HepG2 (cell line): ENCODE measurements around the gene PRPF4. TPM values are rescaled to one million over a fixed set of nuclear protein-coding genes. Genes with fewer than 3 reads are reported as not detected.
A peak's percentile ranks its signal among the peaks of the same experiment; 100 is the strongest.

Source experiments
- AKAP8 ChIP-seq: sonication (generic); formaldehyde crosslinking; IDR thresholded peaks from 2 replicates; pipeline ENCODE4 v1.5.1; 2020; ENCODE audit warnings: mild to moderate bottlenecking, missing genetic modification reagents
- ATAD3A ChIP-seq: sonication (generic); formaldehyde crosslinking; IDR thresholded peaks from 2 replicates; pipeline ENCODE4 v1.4.0; 2020; ENCODE audit warnings: missing genetic modification reagents
- CAMTA2 ChIP-seq: sonication (generic); formaldehyde crosslinking; IDR thresholded peaks from 2 replicates; pipeline ENCODE4 v1.4.0; 2020; ENCODE audit warnings: mild to moderate bottlenecking, missing genetic modification reagents, borderline replicate concordance
- CBFB ChIP-seq: sonication (generic); formaldehyde crosslinking; IDR thresholded peaks from 2 replicates; pipeline ENCODE4 v1.4.0; 2020; ENCODE audit warnings: missing genetic modification reagents
- CHD4 ChIP-seq: fragments of 200-600 bp; sonication (generic); IDR thresholded peaks from 2 replicates; pipeline ENCODE4 v1.7.0; 2017; ENCODE audit warnings: mild to moderate bottlenecking, low read length, borderline replicate concordance
- ESRRA ChIP-seq: sonication (generic); formaldehyde crosslinking; IDR thresholded peaks from 2 replicates; pipeline ENCODE4 v1.5.1; 2020; ENCODE audit warnings: mild to moderate bottlenecking, low read depth, missing genetic modification reagents
- HNF4A ChIP-seq: sonication (generic); formaldehyde crosslinking; IDR thresholded peaks from 2 replicates; pipeline ENCODE4 v1.4.0; 2020; ENCODE audit warnings: missing genetic modification reagents
- KAT2B ChIP-seq: fragments of 150-350 bp; IDR thresholded peaks from 2 replicates; pipeline ENCODE4 v1.6.1; 2014; ENCODE audit warnings: low read depth, low read length, borderline replicate concordance
- NFE2 ChIP-seq: sonication (generic); formaldehyde crosslinking; IDR thresholded peaks from 2 replicates; pipeline ENCODE4 v1.4.0; 2020; ENCODE audit warnings: missing genetic modification reagents
- PATZ1 ChIP-seq: sonication (generic); formaldehyde crosslinking; IDR thresholded peaks from 2 replicates; pipeline ENCODE4 v1.4.0; 2020; ENCODE audit warnings: missing genetic modification reagents
- POLR2AphosphoS2 ChIP-seq: IDR thresholded peaks from 2 replicates; pipeline ENCODE4 v1.6.1; 2011; ENCODE audit warnings: low read depth, low read length, improper control_type of control experiment
- SKIL ChIP-seq: sonication (generic); formaldehyde crosslinking; IDR thresholded peaks from 2 replicates; pipeline ENCODE4 v1.8.0; 2022; ENCODE audit warnings: missing genetic modification reagents, mild to moderate bottlenecking, moderate library complexity, borderline replicate concordance
- SMAD1 ChIP-seq: sonication (generic); formaldehyde crosslinking; IDR thresholded peaks from 2 replicates; pipeline ENCODE4 v1.4.0; 2020; ENCODE audit warnings: missing genetic modification reagents, low read depth, mild to moderate bottlenecking, borderline replicate concordance
- THAP9 ChIP-seq: sonication (generic); formaldehyde crosslinking; IDR thresholded peaks from 2 replicates; pipeline ENCODE4; 2020; ENCODE audit warnings: missing genetic modification reagents, mild to moderate bottlenecking, borderline replicate concordance
- TMF1 ChIP-seq: sonication (generic); formaldehyde crosslinking; IDR thresholded peaks from 2 replicates; pipeline ENCODE4 v1.8.1; 2022; ENCODE audit warnings: low read depth, missing genetic modification reagents
- ZMAT5 ChIP-seq: sonication (generic); formaldehyde crosslinking; IDR thresholded peaks from 2 replicates; pipeline ENCODE4 v1.5.0; 2020; ENCODE audit warnings: mild to moderate bottlenecking, low read depth, missing genetic modification reagents, borderline replicate concordance
- ZNF691 ChIP-seq: sonication (generic); formaldehyde crosslinking; IDR thresholded peaks from 2 replicates; pipeline ENCODE4 v1.4.0; 2020; ENCODE audit warnings: missing genetic modification reagents, low read depth, mild to moderate bottlenecking, borderline replicate concordance
- ZNF713 ChIP-seq: sonication (generic); formaldehyde crosslinking; IDR thresholded peaks from 2 replicates; pipeline ENCODE4 v1.4.0; 2020; ENCODE audit warnings: mild to moderate bottlenecking, missing genetic modification reagents
- ZNF83 ChIP-seq: sonication (generic); formaldehyde crosslinking; IDR thresholded peaks from 2 replicates; pipeline ENCODE4 v1.4.0; 2020; ENCODE audit warnings: missing genetic modification reagents, mild to moderate bottlenecking, borderline replicate concordance
- polyA plus RNA-seq, 8 experiments: library from polyadenylated mRNA; depleted of rRNA in 3 of 8; stranded (reverse) in 7 of 8; unstranded in 1 of 8; fragments of >200 nt; fragmentation: Illumina TruSeq in 4 of 8; extraction: Trizol in 4 of 8; gene quantifications; 2 replicates each; pipeline versions ENCODE4 v1.2.1 to v1.2.3, GENCODE V29; 2011 to 2016; ENCODE audit warnings: low read depth in 4 of 8, missing spikeins in 1 of 8, mixed read lengths in 1 of 8; ENCODE audit not compliant: insufficient read depth in 1 of 8
- total RNA-seq, 5 experiments: library from RNA; depleted of rRNA; stranded (reverse); fragments of >200 nt; fragmentation: Illumina TruSeq; extraction: Trizol; gene quantifications; 2 replicates each; pipeline ENCODE4 v1.2.3, GENCODE V29; 2016; ENCODE audit warnings: low read depth in 1 of 5

PRPF4 gene
- total and polyA plus RNA-seq, 2 of the 13 experiments (the other 11 are each of a cell fraction or from before 2014, with no cell fraction given): 10.3 to 49.0 TPM

GRCh38 chr9:113340011-113340699 lies 64.7 kb downstream of the PRPF4 start, which contains the start of gene WDR31 (continued):
- TF ChIP-seq SKIL (CRISPR knock-in tag) (0 out of 2 replicates have a peak, but pooled peaks have one; percentile 55), SMAD1 (CRISPR knock-in tag) (peak; percentile 41; the same call in 1 of the 2 replicates), THAP9 (peak; percentile 64; the same call in 1 of the 2 replicates), ZNF691 (peak; percentile 96), ZNF713 (CRISPR knock-in tag) (no peak), ESRRA (CRISPR knock-in tag) (no peak), CAMTA2 (no peak), CBFB (CRISPR knock-in tag) (peak; percentile 87), TMF1 (no peak; the same call in 1 of the 2 replicates), HNF4A (CRISPR knock-in tag) (peak; percentile 51; the same call in 1 of the 2 replicates), CHD4 (no peak), ZNF83 (CRISPR knock-in tag) (no peak), KAT2B (no peak), AKAP8 (CRISPR knock-in tag) (no peak; the same call in 1 of the 2 replicates), POLR2AphosphoS2 (no peak), ATAD3A (CRISPR knock-in tag) (no peak), NFE2 (CRISPR knock-in tag) (no peak), PATZ1 (CRISPR knock-in tag) (peak; percentile 91), ZMAT5 (CRISPR knock-in tag) (no peak)
